Measurements from ENCODE around the gene LIN7A. TPM values are rescaled to one million over a fixed set of nuclear protein-coding genes. Genes with fewer than 3 reads are reported as not detected.

Gene LIN7A
- total RNA-seq, 1 donor from 2014 or later, result 0.68 TPM

GRCh38 chr12:80941916-80942315 is 4.2 kb upstream of the LIN7A start:
- no peak overlapping the region for H3K4me3 Mint-ChIP-seq (ENCODE audit: low read depth)
- H3K36me3 Mint-ChIP-seq (ENCODE audit: low read depth), result no peaks in the 10 kb centered on the region
- peaks cover 24% of the 10 kb centered on the region for H3K27me3 Mint-ChIP-seq (ENCODE audit: low read depth)
- no peaks in the 10 kb centered on the region for H3K4me1 Mint-ChIP-seq (ENCODE audit: low read depth)
- no peak overlapping the region for H3K27ac Mint-ChIP-seq
- H3K9me3 Mint-ChIP-seq, result no peaks in the 10 kb centered on the region
- intact Hi-C loops (cut with micrococcal nuclease), result loop anchor here (10.0 kb wide), 1 partner anchor 107 kb away; no protein-coding TSS in a partner anchor
- no peak for DNase-seq (ENCODE audit: low spot score)

- Mint-ChIP-seq H3K4me1 (ENCODE audit: low read depth) (no peaks in the 10 kb centered on the region), H3K27ac (no peak overlapping the region), H3K4me3 (ENCODE audit: low read depth) (no peak overlapping the region), H3K27me3 (ENCODE audit: low read depth) (peaks cover 35% of the 10 kb centered on the region), H3K9me3 (no peaks in the 10 kb centered on the region), H3K36me3 (ENCODE audit: low read depth) (no peaks in the 10 kb centered on the region)
- no peak for DNase-seq (ENCODE audit: low spot score)
- intact Hi-C loops (cut with micrococcal nuclease), result loop anchor here (5.0 kb wide), 1 partner anchor 227 kb away; no protein-coding TSS in a partner anchor
Observed at GRCh38 chr12:80939231-80939950, 1.7 kb upstream of the LIN7A start.

DNA sequence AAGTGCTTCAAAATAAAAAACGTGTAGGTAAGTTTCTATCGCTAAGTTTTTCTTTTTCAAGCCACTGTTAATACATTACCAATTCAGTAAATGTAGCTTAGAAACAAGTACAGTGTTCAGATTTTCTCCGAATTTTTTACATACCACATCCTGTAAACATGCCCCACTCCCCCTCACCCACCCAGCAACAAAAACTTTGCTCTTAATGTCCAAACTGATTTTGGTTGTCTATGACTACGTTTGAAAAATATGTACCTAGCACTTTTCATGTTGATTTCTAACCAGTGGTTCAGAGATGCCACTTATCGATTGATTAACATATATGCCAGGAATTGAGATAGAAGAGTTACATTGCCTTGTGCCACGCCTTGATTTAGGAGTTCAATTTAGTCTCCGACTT is 663 bp upstream of the LIN7A start:
- intact Hi-C loops (cut with micrococcal nuclease), result loop anchor here (5.0 kb wide), 1 partner anchor 226 kb away; no protein-coding TSS in a partner anchor
- Mint-ChIP-seq H3K4me1 (ENCODE audit: low read depth) (no peaks in the 10 kb centered on the region), H3K4me3 (ENCODE audit: low read depth) (no peak overlapping the region), H3K27ac (no peak overlapping the region), H3K36me3 (ENCODE audit: low read depth) (no peaks in the 10 kb centered on the region), H3K27me3 (ENCODE audit: low read depth) (peaks cover 35% of the 10 kb centered on the region), H3K9me3 (no peaks in the 10 kb centered on the region)
- no peak for DNase-seq (ENCODE audit: low spot score)

DNA sequence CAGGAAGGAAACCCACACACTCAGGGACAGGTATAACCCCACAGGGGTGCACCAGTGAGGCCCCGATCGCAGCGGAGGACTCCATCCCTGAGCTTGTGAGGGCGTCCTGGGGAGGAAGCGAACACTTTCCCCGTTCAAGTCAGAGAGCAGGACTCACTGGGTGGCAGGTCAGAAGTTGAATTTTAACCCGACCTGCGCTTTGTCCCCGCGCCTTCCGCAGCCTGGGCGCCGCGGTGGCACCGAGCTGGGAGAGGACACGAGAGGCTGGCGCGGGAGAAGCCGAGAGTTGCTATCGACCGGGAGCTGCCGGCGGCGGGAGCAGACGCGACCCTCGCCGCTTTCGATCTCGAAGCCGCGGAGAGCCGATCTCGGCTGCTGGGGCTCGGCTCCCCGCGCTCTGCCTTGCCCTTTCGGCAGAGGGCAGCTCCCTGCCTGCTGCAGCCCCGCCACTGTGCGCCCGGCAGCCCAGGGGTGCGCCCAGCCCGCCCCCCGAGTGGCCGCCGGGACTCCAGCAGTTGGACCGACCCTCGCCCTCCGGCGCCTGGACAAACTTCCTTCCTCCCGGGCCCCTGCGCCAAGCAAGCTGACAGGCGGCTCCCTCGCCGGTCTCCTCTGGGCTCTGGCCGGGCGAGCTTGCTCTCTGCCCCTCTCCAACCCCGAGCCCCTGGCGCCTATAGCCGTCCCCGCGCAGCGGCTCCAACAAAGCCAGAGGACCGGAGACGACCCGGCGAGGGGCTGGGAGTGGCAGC is 918 bp downstream of the LIN7A start:
- Mint-ChIP-seq H3K36me3 (ENCODE audit: low read depth) (no peaks in the 10 kb centered on the region), H3K27me3 (ENCODE audit: low read depth) (peaks cover 35% of the 10 kb centered on the region), H3K4me3 (ENCODE audit: low read depth) (peak overlapping the region; percentile 51), H3K9me3 (no peaks in the 10 kb centered on the region), H3K27ac (no peak overlapping the region), H3K4me1 (ENCODE audit: low read depth) (no peaks in the 10 kb centered on the region)
- DNase-seq (ENCODE audit: low spot score), result no peak
- intact Hi-C loops (cut with micrococcal nuclease), result loop anchor here (5.0 kb wide), 1 partner anchor 225 kb away; no protein-coding TSS in a partner anchor

GRCh38 chr12:80936353-80936641 is 1.4 kb downstream of the LIN7A start:
- Mint-ChIP-seq H3K36me3 (ENCODE audit: low read depth) (no peaks in the 10 kb centered on the region), H3K4me3 (ENCODE audit: low read depth) (peak overlapping the region; percentile 51), H3K27ac (no peak overlapping the region), H3K4me1 (ENCODE audit: low read depth) (no peaks in the 10 kb centered on the region), H3K9me3 (no peaks in the 10 kb centered on the region), H3K27me3 (ENCODE audit: low read depth) (peaks cover 35% of the 10 kb centered on the region)
- intact Hi-C loops (cut with micrococcal nuclease), result loop anchor here (5.0 kb wide), 1 partner anchor 224 kb away; no protein-coding TSS in a partner anchor
- no peak for DNase-seq (ENCODE audit: low spot score)

- H3K4me3 Mint-ChIP-seq (ENCODE audit: low read depth), result no peak overlapping the region
- no peak overlapping the region for H3K27ac Mint-ChIP-seq
- H3K4me1 Mint-ChIP-seq (ENCODE audit: low read depth), result no peaks in the 10 kb centered on the region
- H3K9me3 Mint-ChIP-seq, result no peaks in the 10 kb centered on the region
- peaks cover 35% of the 10 kb centered on the region for H3K27me3 Mint-ChIP-seq (ENCODE audit: low read depth)
- DNase-seq (ENCODE audit: low spot score), result no peak
- no peaks in the 10 kb centered on the region for H3K36me3 Mint-ChIP-seq (ENCODE audit: low read depth)
- intact Hi-C loops (cut with micrococcal nuclease), result loop anchor here (5.0 kb wide), 1 partner anchor 223 kb away; no protein-coding TSS in a partner anchor
Observed at GRCh38 chr12:80935111-80935510, 2.6 kb downstream of the LIN7A start.

GRCh38 chr12:80925983-80926382 is 11.8 kb downstream of the LIN7A start:
- Mint-ChIP-seq H3K9me3 (no peaks in the 10 kb centered on the region), H3K36me3 (ENCODE audit: low read depth) (no peaks in the 10 kb centered on the region), H3K27ac (no peak overlapping the region), H3K4me3 (ENCODE audit: low read depth) (no peak overlapping the region), H3K4me1 (ENCODE audit: low read depth) (no peaks in the 10 kb centered on the region), H3K27me3 (ENCODE audit: low read depth) (no peaks in the 10 kb centered on the region)
- intact Hi-C loops (cut with micrococcal nuclease), result no loop called here
- no peak for DNase-seq (ENCODE audit: low spot score)

DNA sequence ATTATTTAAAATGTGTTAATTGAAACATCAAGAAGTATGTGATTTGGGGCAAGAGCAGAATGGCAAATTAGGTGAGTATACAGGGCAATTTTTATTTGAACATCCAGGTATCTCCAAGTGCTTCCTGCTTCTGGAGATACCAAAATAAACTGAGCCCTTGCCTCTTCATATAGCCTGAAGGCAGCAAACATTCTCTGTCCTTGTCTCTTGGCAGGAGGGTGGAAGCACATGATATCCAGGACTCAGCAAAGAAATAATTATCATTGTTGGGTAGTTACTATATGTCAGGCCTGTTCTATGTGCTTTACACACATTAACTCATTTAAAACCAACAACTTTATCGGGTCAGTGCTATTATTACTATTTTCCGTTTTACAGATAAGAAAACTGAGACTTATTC is 12.5 kb downstream of the LIN7A start:
- Mint-ChIP-seq H3K27ac (no peak overlapping the region), H3K4me1 (ENCODE audit: low read depth) (no peaks in the 10 kb centered on the region), H3K9me3 (no peaks in the 10 kb centered on the region), H3K27me3 (ENCODE audit: low read depth) (no peaks in the 10 kb centered on the region), H3K4me3 (ENCODE audit: low read depth) (no peak overlapping the region), H3K36me3 (ENCODE audit: low read depth) (no peaks in the 10 kb centered on the region)
- intact Hi-C loops (cut with micrococcal nuclease), result no loop called here
- no peak for DNase-seq (ENCODE audit: low spot score)

DNA sequence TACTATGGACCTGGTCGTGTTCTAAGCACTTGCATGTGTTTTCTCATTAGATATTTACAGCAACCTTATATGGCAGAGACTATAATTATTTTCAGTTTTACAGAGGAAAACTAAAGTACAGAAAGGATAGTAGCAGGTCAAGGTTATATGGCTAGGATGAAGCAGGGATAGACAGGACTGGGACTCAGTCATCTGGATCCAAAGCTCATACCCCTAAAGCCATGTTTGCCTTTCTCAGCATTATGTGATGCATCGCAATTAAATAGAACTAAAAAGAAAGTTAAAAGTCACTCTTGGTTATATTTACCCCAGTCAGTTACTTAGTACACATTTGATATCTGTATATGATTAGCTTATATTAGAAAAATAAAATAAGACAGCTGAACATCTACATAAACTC is 13.3 kb downstream of the LIN7A start:
- no peak overlapping the region for H3K4me3 Mint-ChIP-seq (ENCODE audit: low read depth)
- no peak overlapping the region for H3K27ac Mint-ChIP-seq
- H3K4me1 Mint-ChIP-seq (ENCODE audit: low read depth), result no peaks in the 10 kb centered on the region
- H3K27me3 Mint-ChIP-seq (ENCODE audit: low read depth), result no peaks in the 10 kb centered on the region
- no peak for DNase-seq (ENCODE audit: low spot score)
- intact Hi-C loops (cut with micrococcal nuclease), result no loop called here
- no peaks in the 10 kb centered on the region for H3K9me3 Mint-ChIP-seq
- no peaks in the 10 kb centered on the region for H3K36me3 Mint-ChIP-seq (ENCODE audit: low read depth)

DNA sequence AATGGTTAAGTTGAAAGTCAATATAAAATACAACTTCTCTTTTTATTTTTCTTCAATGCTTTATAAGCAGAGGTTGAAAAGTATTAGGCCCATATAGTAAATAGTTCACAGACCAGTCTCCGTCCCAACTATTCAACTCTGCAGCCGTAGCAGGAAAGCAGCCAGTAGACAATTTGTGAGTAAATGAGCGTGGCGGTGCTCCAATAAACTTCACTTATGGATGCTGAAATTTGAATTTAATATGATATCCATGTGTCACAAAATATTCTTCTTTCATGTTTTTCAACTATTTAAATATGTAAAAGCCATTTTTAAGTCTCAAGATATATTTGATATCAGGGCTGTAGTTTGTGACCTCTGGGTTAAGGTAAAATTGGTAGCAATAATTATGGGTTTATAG is 17.7 kb downstream of the LIN7A start:
- no peaks in the 10 kb centered on the region for H3K27me3 Mint-ChIP-seq (ENCODE audit: low read depth)
- no peak overlapping the region for H3K4me3 Mint-ChIP-seq (ENCODE audit: low read depth)
- no peak for DNase-seq (ENCODE audit: low spot score)
- no peaks in the 10 kb centered on the region for H3K36me3 Mint-ChIP-seq (ENCODE audit: low read depth)
- H3K9me3 Mint-ChIP-seq, result no peaks in the 10 kb centered on the region
- no peaks in the 10 kb centered on the region for H3K4me1 Mint-ChIP-seq (ENCODE audit: low read depth)
- intact Hi-C loops (cut with micrococcal nuclease), result no loop called here
- no peak overlapping the region for H3K27ac Mint-ChIP-seq

GRCh38 chr12:80917651-80918050 is 20.1 kb downstream of the LIN7A start:
- intact Hi-C loops (cut with micrococcal nuclease), result no loop called here
- Mint-ChIP-seq H3K27me3 (ENCODE audit: low read depth) (no peaks in the 10 kb centered on the region), H3K9me3 (no peaks in the 10 kb centered on the region), H3K27ac (no peak overlapping the region), H3K36me3 (ENCODE audit: low read depth) (no peaks in the 10 kb centered on the region), H3K4me1 (ENCODE audit: low read depth) (no peaks in the 10 kb centered on the region), H3K4me3 (ENCODE audit: low read depth) (no peak overlapping the region)
- DNase-seq (ENCODE audit: low spot score), result no peak

GRCh38 chr12:80912901-80913770 is 24.6 kb downstream of the LIN7A start:
- no peaks in the 10 kb centered on the region for H3K27me3 Mint-ChIP-seq (ENCODE audit: low read depth)
- H3K4me3 Mint-ChIP-seq (ENCODE audit: low read depth), result no peak overlapping the region
- no peak for DNase-seq (ENCODE audit: low spot score)
- no peaks in the 10 kb centered on the region for H3K9me3 Mint-ChIP-seq
- H3K36me3 Mint-ChIP-seq (ENCODE audit: low read depth), result no peaks in the 10 kb centered on the region
- no peaks in the 10 kb centered on the region for H3K4me1 Mint-ChIP-seq (ENCODE audit: low read depth)
- intact Hi-C loops (cut with micrococcal nuclease), result no loop called here
- H3K27ac Mint-ChIP-seq, result no peak overlapping the region
